Mucosa of rectum (tissue), 2 donors: Measurements from ENCODE around the gene PSMD12.

Source experiments
- H3K27ac ChIP-seq, 2 donors: one replicate each; pipeline ENCODE4 v1.7.0; 2013; ENCODE audit warnings: inconsistent platforms in 2 of 2, low read depth in 2 of 2, low read length in 2 of 2
- H3K27me3 ChIP-seq, 2 donors: one replicate each; pipeline ENCODE4 v1.7.0; 2013; ENCODE audit warnings: low read length in 2 of 2; ENCODE audit not compliant: control insufficient read depth in 2 of 2, insufficient read depth in 2 of 2
- H3K36me3 ChIP-seq, 2 donors: one replicate each; pipeline ENCODE4 v1.7.0; 2013; ENCODE audit warnings: low read length in 2 of 2; ENCODE audit not compliant: control insufficient read depth in 2 of 2, insufficient read depth in 2 of 2
- H3K4me1 ChIP-seq, 2 donors: one replicate each; pipeline ENCODE4 v1.7.0; 2013; ENCODE audit warnings: low read length in 2 of 2, mild to moderate bottlenecking in 1 of 2; ENCODE audit not compliant: control insufficient read depth in 2 of 2, insufficient read depth in 2 of 2
- H3K4me3 ChIP-seq, 2 donors: one replicate each; pipeline ENCODE4 v1.7.0; 2013; ENCODE audit warnings: low read length in 2 of 2
- H3K9ac ChIP-seq, 2 donors: one replicate each; pipeline ENCODE4 v1.7.0; 2013; ENCODE audit warnings: low read length in 2 of 2, low read depth in 1 of 2, mild to moderate bottlenecking in 1 of 2
- H3K9me3 ChIP-seq, 2 donors: one replicate each; pipeline ENCODE4 v1.7.0; 2013; ENCODE audit warnings: low read length in 2 of 2; ENCODE audit not compliant: control insufficient read depth in 2 of 2
- donor health status: healthy.
- donor health status: Normal muscosa, but diverticular disease.

PSMD12 gene

GRCh38 chr17:67290244-67290643 is 76.1 kb downstream of the PSMD12 start:
- Histone ChIP-seq H3K9me3 (no peaks in the 10 kb centered on the region), H3K9ac (no peak overlapping the region), H3K4me3 (no peak overlapping the region), H3K27ac (no peak overlapping the region), H3K4me1 (peaks cover 0 to 3% of the 10 kb centered on the region in 2 donors), H3K27me3 (no peaks in the 10 kb centered on the region), H3K36me3 (no peaks in the 10 kb centered on the region)

- Histone ChIP-seq H3K27ac (no peak overlapping the region), H3K4me3 (peak overlapping the region in 1 of 2 donors; percentile 1)
Observed at GRCh38 chr17:67289181-67289876, 77.0 kb downstream of the PSMD12 start.

More at GRCh38 chr17:67289181-67289876, 77.0 kb downstream of the PSMD12 start:
- no peaks in the 10 kb centered on the region for H3K36me3 ChIP-seq
- H3K27me3 ChIP-seq = no peaks in the 10 kb centered on the region
- H3K9me3 ChIP-seq = no peaks in the 10 kb centered on the region
- peaks cover 0 to 3% of the 10 kb centered on the region in 2 donors for H3K4me1 ChIP-seq
- no peak overlapping the region for H3K9ac ChIP-seq
